ENCODE measurements around the gene TXNRD2.

Gene TXNRD2

GRCh38 chr22:19970479-19971275 lies 29.1 kb upstream of the TXNRD2 start:
- H3K9me3 ChIP-seq (ENCODE audit: control insufficient read depth, low read length), result no peaks in the 10 kb centered on the region
- peak; percentile 77 for DNase-seq (ENCODE audit: low read depth)
- H3K9ac ChIP-seq (ENCODE audit: low read length), result peak overlapping the region; percentile 12
- H3K4me1 ChIP-seq (ENCODE audit: control insufficient read depth, insufficient read depth, low read length), result peaks cover 4% of the 10 kb centered on the region
- H3K4me3 ChIP-seq (ENCODE audit: low read length), result no peak overlapping the region
- H3K36me3 ChIP-seq (ENCODE audit: control insufficient read depth, insufficient read depth, low read length, severe bottlenecking), result peaks cover 23% of the 10 kb centered on the region
- H3K27me3 ChIP-seq (replicated peaks; ENCODE audit: control insufficient read depth, insufficient read depth, low read length), result no peaks in the 10 kb centered on the region

- Histone ChIP-seq H3K4me3 (ENCODE audit: low read length) (no peak overlapping the region), H3K36me3 (ENCODE audit: control insufficient read depth, insufficient read depth, low read length, severe bottlenecking) (peaks cover 24% of the 10 kb centered on the region), H3K27me3 (replicated peaks; ENCODE audit: control insufficient read depth, insufficient read depth, low read length) (no peaks in the 10 kb centered on the region), H3K4me1 (ENCODE audit: control insufficient read depth, insufficient read depth, low read length) (peaks cover 4% of the 10 kb centered on the region), H3K9me3 (ENCODE audit: control insufficient read depth, low read length) (no peaks in the 10 kb centered on the region), H3K9ac (ENCODE audit: low read length) (no peak overlapping the region)
- DNase-seq (ENCODE audit: low read depth), result no peak
These were observed 28.4 kb upstream of the TXNRD2 start for GRCh38 chr22:19970031-19970478.

DNA sequence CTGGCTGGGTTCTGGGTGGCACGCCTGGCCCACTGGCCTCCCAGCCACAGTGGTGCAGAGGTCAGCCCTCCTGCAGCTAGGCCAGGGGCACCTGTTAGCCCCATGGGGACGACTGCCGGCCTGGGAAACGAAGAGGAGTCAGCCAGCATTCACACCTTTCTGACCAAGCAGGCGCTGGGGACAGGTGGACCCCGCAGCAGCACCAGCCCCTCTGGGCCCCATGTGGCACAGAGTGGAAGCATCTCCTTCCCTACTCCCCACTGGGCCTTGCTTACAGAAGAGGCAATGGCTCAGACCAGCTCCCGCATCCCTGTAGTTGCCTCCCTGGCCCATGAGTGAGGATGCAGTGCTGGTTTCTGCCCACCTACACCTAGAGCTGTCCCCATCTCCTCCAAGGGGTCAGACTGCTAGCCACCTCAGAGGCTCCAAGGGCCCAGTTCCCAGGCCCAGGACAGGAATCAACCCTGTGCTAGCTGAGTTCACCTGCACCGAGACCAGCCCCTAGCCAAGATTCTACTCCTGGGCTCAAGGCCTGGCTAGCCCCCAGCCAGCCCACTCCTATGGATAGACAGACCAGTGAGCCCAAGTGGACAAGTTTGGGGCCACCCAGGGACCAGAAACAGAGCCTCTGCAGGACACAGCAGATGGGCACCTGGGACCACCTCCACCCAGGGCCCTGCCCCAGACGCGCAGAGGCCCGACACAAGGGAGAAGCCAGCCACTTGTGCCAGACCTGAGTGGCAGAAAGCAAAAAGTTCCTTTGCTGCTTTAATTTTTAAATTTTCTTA lies 27.7 kb upstream of the TXNRD2 start:
- Histone ChIP-seq H3K36me3 (ENCODE audit: control insufficient read depth, insufficient read depth, low read length, severe bottlenecking) (peaks cover 30% of the 10 kb centered on the region), H3K9me3 (ENCODE audit: control insufficient read depth, low read length) (no peaks in the 10 kb centered on the region), H3K4me3 (ENCODE audit: low read length) (no peak overlapping the region), H3K9ac (ENCODE audit: low read length) (no peak overlapping the region), H3K27me3 (replicated peaks; ENCODE audit: control insufficient read depth, insufficient read depth, low read length) (no peaks in the 10 kb centered on the region), H3K4me1 (ENCODE audit: control insufficient read depth, insufficient read depth, low read length) (peaks cover 4% of the 10 kb centered on the region)
- no peak for DNase-seq (ENCODE audit: low read depth)

DNA sequence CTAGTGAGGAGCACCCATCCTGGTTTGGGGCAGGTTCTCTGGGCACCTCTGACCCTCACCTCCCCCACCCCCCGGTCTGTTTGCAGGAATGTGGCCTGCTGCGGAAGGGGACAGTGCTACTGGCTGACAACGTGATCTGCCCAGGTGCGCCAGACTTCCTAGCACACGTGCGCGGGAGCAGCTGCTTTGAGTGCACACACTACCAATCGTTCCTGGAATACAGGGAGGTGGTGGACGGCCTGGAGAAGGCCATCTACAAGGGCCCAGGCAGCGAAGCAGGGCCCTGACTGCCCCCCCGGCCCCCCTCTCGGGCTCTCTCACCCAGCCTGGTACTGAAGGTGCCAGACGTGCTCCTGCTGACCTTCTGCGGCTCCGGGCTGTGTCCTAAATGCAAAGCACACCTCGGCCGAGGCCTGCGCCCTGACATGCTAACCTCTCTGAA lies 26.9 kb upstream of the TXNRD2 start:
- Histone ChIP-seq H3K4me3 (ENCODE audit: low read length) (no peak overlapping the region), H3K4me1 (ENCODE audit: control insufficient read depth, insufficient read depth, low read length) (peaks cover 4% of the 10 kb centered on the region), H3K9ac (ENCODE audit: low read length) (no peak overlapping the region), H3K9me3 (ENCODE audit: control insufficient read depth, low read length) (no peaks in the 10 kb centered on the region), H3K36me3 (ENCODE audit: control insufficient read depth, insufficient read depth, low read length, severe bottlenecking) (peaks cover 30% of the 10 kb centered on the region), H3K27me3 (replicated peaks; ENCODE audit: control insufficient read depth, insufficient read depth, low read length) (no peaks in the 10 kb centered on the region)
- no peak for DNase-seq (ENCODE audit: low read depth)

- Histone ChIP-seq H3K4me3 (ENCODE audit: low read length) (no peak overlapping the region), H3K9me3 (ENCODE audit: control insufficient read depth, low read length) (no peaks in the 10 kb centered on the region), H3K36me3 (ENCODE audit: control insufficient read depth, insufficient read depth, low read length, severe bottlenecking) (peaks cover 30% of the 10 kb centered on the region), H3K4me1 (ENCODE audit: control insufficient read depth, insufficient read depth, low read length) (peaks cover 6% of the 10 kb centered on the region), H3K27me3 (replicated peaks; ENCODE audit: control insufficient read depth, insufficient read depth, low read length) (no peaks in the 10 kb centered on the region), H3K9ac (ENCODE audit: low read length) (no peak overlapping the region)
- no peak for DNase-seq (ENCODE audit: low read depth)
These were observed 26.3 kb upstream of the TXNRD2 start for GRCh38 chr22:19967850-19968449.

DNA sequence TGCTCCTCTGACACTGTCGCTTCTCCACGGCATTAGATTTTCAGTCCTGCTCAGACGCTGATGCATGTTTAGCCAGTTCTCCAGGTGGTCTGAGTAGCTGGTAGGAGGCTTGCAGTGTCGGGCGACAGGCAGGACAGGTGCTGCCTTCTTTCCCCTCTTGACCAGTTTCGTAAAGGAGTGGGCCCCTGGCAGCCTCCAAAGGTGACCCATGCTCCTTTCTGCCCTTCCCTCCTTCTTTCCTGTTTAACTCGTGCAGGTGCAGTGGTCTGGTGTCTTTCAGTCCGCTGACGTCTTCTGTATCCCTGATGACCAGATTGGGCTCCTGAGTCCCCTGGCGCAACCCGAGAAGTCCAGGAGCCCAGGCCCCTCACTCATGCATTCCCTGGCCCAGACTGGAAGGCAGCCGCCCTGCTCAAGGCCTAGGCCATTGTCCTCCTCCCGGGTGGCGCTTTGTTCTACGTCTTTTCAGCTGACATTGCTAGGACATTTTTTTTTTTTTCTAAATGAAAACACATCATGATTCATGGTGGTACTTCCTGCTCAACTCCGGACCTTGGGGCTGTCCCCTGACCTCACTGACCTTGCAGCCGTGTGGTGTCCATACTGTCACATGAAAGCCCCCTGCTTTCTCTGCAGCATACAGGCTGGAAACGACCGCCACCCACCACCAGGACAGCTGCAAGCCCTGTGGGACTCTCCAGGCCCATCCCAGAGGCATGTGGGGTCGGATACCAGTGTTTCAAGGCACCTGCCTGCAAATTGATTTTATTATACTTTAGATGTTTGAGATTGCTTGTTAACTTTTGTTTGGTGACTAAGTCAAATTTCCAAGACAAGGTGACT lies 25.5 kb upstream of the TXNRD2 start:
- Histone ChIP-seq H3K9me3 (ENCODE audit: control insufficient read depth, low read length) (no peaks in the 10 kb centered on the region), H3K4me3 (ENCODE audit: low read length) (no peak overlapping the region), H3K27me3 (replicated peaks; ENCODE audit: control insufficient read depth, insufficient read depth, low read length) (no peaks in the 10 kb centered on the region), H3K4me1 (ENCODE audit: control insufficient read depth, insufficient read depth, low read length) (peaks cover 11% of the 10 kb centered on the region), H3K9ac (ENCODE audit: low read length) (no peak overlapping the region), H3K36me3 (ENCODE audit: control insufficient read depth, insufficient read depth, low read length, severe bottlenecking) (peaks cover 30% of the 10 kb centered on the region)
- DNase-seq (ENCODE audit: low read depth), result no peak

- Histone ChIP-seq H3K27me3 (replicated peaks; ENCODE audit: control insufficient read depth, insufficient read depth, low read length) (no peaks in the 10 kb centered on the region), H3K36me3 (ENCODE audit: control insufficient read depth, insufficient read depth, low read length, severe bottlenecking) (peaks cover 30% of the 10 kb centered on the region), H3K4me1 (ENCODE audit: control insufficient read depth, insufficient read depth, low read length) (peaks cover 11% of the 10 kb centered on the region), H3K9me3 (ENCODE audit: control insufficient read depth, low read length) (no peaks in the 10 kb centered on the region), H3K9ac (ENCODE audit: low read length) (no peak overlapping the region), H3K4me3 (ENCODE audit: low read length) (no peak overlapping the region)
- DNase-seq (ENCODE audit: low read depth), result peak; percentile 26
These were observed 24.4 kb upstream of the TXNRD2 start for GRCh38 chr22:19965771-19966709.

DNA sequence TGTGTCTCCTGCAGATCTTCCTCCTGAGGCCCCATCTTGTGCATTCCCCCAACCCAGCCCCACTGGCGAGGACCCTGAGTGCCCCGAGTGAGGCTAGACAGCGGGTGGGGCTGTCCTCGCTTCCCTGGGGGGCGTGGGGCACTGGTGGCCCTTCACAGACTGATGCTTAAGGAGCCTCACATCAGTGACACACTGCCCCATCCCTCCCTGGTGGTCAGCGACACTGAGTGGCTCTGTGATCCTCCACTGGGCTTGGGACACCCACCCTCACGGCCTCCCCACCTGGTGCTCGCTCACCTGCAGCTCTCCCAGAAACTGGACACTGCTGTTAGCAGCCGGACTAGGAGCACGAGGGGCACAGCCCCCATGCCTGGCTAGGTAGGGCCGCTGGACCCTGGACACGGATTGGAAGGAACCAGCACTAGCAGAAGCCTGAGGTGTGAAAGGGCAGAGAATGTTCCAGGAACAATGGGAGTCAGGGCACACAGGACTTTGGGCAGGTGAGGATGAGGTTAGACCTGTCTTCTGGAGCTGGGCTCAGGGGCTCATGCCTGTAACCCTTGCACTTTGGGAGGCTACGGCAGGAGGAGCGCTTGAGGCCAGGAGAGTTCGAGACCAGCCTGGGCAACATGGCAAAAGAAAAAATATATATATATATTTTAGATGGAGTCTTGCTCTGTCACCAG lies 23.2 kb upstream of the TXNRD2 start:
- Histone ChIP-seq H3K9ac (ENCODE audit: low read length) (no peak overlapping the region), H3K4me1 (ENCODE audit: control insufficient read depth, insufficient read depth, low read length) (peaks cover 13% of the 10 kb centered on the region), H3K9me3 (ENCODE audit: control insufficient read depth, low read length) (no peaks in the 10 kb centered on the region), H3K4me3 (ENCODE audit: low read length) (no peak overlapping the region), H3K27me3 (replicated peaks; ENCODE audit: control insufficient read depth, insufficient read depth, low read length) (no peaks in the 10 kb centered on the region), H3K36me3 (ENCODE audit: control insufficient read depth, insufficient read depth, low read length, severe bottlenecking) (peaks cover 30% of the 10 kb centered on the region)
- no peak for DNase-seq (ENCODE audit: low read depth)

DNA sequence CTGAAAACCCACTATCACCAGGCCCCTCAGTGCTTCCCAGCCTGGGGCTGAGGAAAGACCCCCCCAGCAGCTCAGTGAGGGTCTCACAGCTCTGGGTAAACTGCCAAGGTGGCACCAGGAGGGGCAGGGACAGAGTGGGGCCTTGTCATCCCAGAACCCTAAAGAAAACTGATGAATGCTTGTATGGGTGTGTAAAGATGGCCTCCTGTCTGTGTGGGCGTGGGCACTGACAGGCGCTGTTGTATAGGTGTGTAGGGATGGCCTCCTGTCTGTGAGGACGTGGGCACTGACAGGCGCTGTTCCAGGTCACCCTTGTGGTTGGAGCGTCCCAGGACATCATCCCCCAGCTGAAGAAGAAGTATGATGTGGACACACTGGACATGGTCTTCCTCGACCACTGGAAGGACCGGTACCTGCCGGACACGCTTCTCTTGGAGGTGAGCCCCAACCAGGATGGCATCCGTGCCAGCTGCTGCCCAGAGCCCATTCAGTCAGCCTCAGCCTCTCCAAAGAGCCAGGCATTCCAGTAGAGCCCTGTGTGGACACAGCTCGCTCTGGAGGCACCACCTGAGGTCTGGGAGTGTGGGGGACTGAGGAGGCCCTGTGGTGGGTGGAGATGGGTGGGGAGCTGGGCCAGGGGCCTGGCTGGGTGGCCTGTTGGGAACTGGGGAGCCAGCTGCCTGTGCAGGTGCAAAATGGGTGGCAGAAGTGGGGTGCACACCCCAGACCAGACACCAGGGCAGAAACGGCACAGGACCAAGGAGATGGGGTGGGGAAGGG lies 22.4 kb upstream of the TXNRD2 start:
- Histone ChIP-seq H3K36me3 (ENCODE audit: control insufficient read depth, insufficient read depth, low read length, severe bottlenecking) (peaks cover 25% of the 10 kb centered on the region), H3K9me3 (ENCODE audit: control insufficient read depth, low read length) (no peaks in the 10 kb centered on the region), H3K27me3 (replicated peaks; ENCODE audit: control insufficient read depth, insufficient read depth, low read length) (no peaks in the 10 kb centered on the region), H3K9ac (ENCODE audit: low read length) (no peak overlapping the region), H3K4me1 (ENCODE audit: control insufficient read depth, insufficient read depth, low read length) (peaks cover 19% of the 10 kb centered on the region), H3K4me3 (ENCODE audit: low read length) (no peak overlapping the region)
- no peak for DNase-seq (ENCODE audit: low read depth)

All from adipocyte (in vitro differentiated cells).